Hepatocyte (in vitro differentiated cells): Measurements from ENCODE around the gene ZNF697. TPM values are rescaled to one million over a fixed set of nuclear protein-coding genes. Genes with fewer than 3 reads are reported as not detected.

Experiments used
- DNase-seq: peaks from one replicate; pipeline ENCODE4 v3.0.0-alpha.2; 2016; ENCODE audit warnings: low spot score
- H2AFZ ChIP-seq: fragments of 200-600 bp; sonication (generic); 2 replicates; pipeline ENCODE4 v1.6.0; 2016; ENCODE audit warnings: antibody characterized with exemption, mild to moderate bottlenecking
- H3K27ac ChIP-seq: fragments of 200-600 bp; sonication (generic); 2 replicates; pipeline ENCODE4 v1.5.1; 2016; ENCODE audit warnings: mild to moderate bottlenecking
- H3K27me3 ChIP-seq: fragments of 200-600 bp; sonication (generic); 2 replicates; pipeline ENCODE4 v1.6.1; 2016
- H3K36me3 ChIP-seq: fragments of 200-600 bp; sonication (generic); replicated peaks from 2 replicates; pipeline ENCODE4 v1.5.1; 2016; ENCODE audit warnings: low read depth; ENCODE audit not compliant: insufficient read depth
- H3K4me1 ChIP-seq: fragments of 200-600 bp; sonication (generic); 2 replicates; pipeline ENCODE4 v1.5.1; 2016; ENCODE audit warnings: mild to moderate bottlenecking, moderate library complexity; ENCODE audit not compliant: insufficient read depth
- H3K4me2 ChIP-seq: fragments of 200-600 bp; sonication (generic); 2 replicates; pipeline ENCODE4 v1.6.0; 2016
- H3K4me3 ChIP-seq: fragments of 200-600 bp; sonication (generic); 2 replicates; pipeline ENCODE4 v1.5.1; 2016; ENCODE audit warnings: mild to moderate bottlenecking
- H3K79me2 ChIP-seq: fragments of 200-600 bp; sonication (generic); 2 replicates; pipeline ENCODE4 v1.6.0; 2017; ENCODE audit warnings: mild to moderate bottlenecking
- H3K9me2 ChIP-seq: fragments of 200-600 bp; sonication (generic); replicated peaks from 2 replicates; pipeline ENCODE4 v1.6.0; 2017; ENCODE audit warnings: mild to moderate bottlenecking; ENCODE audit not compliant: insufficient read depth
- H3K9me3 ChIP-seq: fragments of 200-600 bp; sonication (generic); 2 replicates; pipeline ENCODE4 v1.5.1; 2016; ENCODE audit warnings: low read depth, mild to moderate bottlenecking
- H4K20me1 ChIP-seq: fragments of 200-600 bp; sonication (generic); 2 replicates; pipeline ENCODE4 v1.6.0; 2016; ENCODE audit warnings: mild to moderate bottlenecking; ENCODE audit not compliant: insufficient read depth, poor library complexity, severe bottlenecking
- CTCF ChIP-seq: fragments of 200-600 bp; sonication (generic); IDR thresholded peaks from 2 replicates; pipeline ENCODE4 v1.5.1; 2016; ENCODE audit warnings: antibody characterized with exemption, mild to moderate bottlenecking; ENCODE audit not compliant: poor library complexity
- EZH2 ChIP-seq: fragments of 200-600 bp; sonication (generic); IDR thresholded peaks from 2 replicates; pipeline ENCODE4 v1.6.1; 2016; ENCODE audit warnings: antibody characterized with exemption, mild to moderate bottlenecking, borderline replicate concordance
- EZH2phosphoT487 ChIP-seq: fragments of 200-600 bp; sonication (generic); IDR thresholded peaks from one replicate; pipeline ENCODE4 v1.6.1; 2018; ENCODE audit warnings: antibody characterized with exemption, mild to moderate bottlenecking, low read depth, moderate library complexity; ENCODE audit not compliant: unreplicated experiment, severe bottlenecking
- WGBS: methylation state at CpG from one replicate; pipeline ENCODE4 v1.1.6; 2016; ENCODE audit warnings: low lambda C conversion rate; ENCODE audit errors: missing lambda C conversion rate; 5-methylcytosine and 5-hydroxymethylcytosine counted together
- polyA plus RNA-seq: library from polyadenylated mRNA; unstranded; fragments of >200 nt; fragmentation: Nextera tagmentation; extraction: Ambion mirVana; gene quantifications from 2 replicates; pipeline ENCODE4 v1.2.1, GENCODE V29; 2016
- total RNA-seq: library from RNA; depleted of rRNA; stranded (reverse); fragments of >200 nt; gene quantifications from 2 replicates; pipeline ENCODE4 v1.2.3, GENCODE V29; 2014

ZNF697 gene
- total and polyA plus RNA-seq, 2 experiments from 2014 or later = 0.58 to 7.5 TPM

- Histone ChIP-seq H3K27ac (peak overlapping the region; percentile 36), H2AFZ (peak overlapping the region; percentile 90), H3K27me3 (no peaks in the 10 kb centered on the region), H3K9me2 (no peaks in the 10 kb centered on the region), H3K4me2 (peak overlapping the region; percentile 79), H4K20me1 (no peaks in the 10 kb centered on the region), H3K4me3 (peak overlapping the region; percentile 28), H3K79me2 (no peaks in the 10 kb centered on the region), H3K36me3 (no peaks in the 10 kb centered on the region), H3K4me1 (peaks cover 8% of the 10 kb centered on the region), H3K9me3 (no peaks in the 10 kb centered on the region)
- DNase-seq = no peak
- no peak for TF ChIP-seq CTCF
- no peak for TF ChIP-seq EZH2
- TF ChIP-seq EZH2phosphoT487 = no peak
- WGBS = 69% methylated on average over 6 of the region's 6 CpGs
Observed at GRCh38 chr1:119674835-119675289, 26.8 kb upstream of the ZNF697 start.

DNA sequence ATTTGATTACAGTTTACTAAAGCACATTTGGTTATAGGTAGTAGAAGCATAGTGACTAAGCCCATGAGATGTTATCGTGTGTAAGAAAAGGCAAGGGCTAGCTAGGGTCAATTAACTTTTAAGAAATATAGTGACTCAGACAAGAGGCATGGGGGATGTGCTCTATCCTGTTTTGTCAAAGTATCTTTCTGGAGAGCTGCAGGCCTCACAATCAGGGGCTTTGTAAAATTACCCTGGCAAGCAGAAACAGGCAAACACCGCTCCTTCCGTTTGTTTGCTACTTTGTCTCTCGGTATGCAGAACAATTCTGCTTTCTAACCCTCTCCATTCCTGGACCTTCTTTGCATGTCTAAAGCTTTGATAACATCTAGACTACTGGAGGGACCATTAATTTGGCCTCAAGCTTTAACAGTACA lies 26.1 kb upstream of the ZNF697 start:
- no peak for DNase-seq
- Histone ChIP-seq H3K79me2 (no peaks in the 10 kb centered on the region), H3K4me1 (peaks cover 8% of the 10 kb centered on the region), H3K9me3 (no peaks in the 10 kb centered on the region), H3K9me2 (no peaks in the 10 kb centered on the region), H3K27me3 (no peaks in the 10 kb centered on the region), H3K27ac (peak overlapping the region; percentile 33), H3K36me3 (no peaks in the 10 kb centered on the region), H3K4me2 (no peak overlapping the region), H2AFZ (no peak overlapping the region), H3K4me3 (no peak overlapping the region), H4K20me1 (no peaks in the 10 kb centered on the region)
- no peak for TF ChIP-seq CTCF
- TF ChIP-seq EZH2 = no peak
- no peak for TF ChIP-seq EZH2phosphoT487
- WGBS = 35% methylated on average over 4 of the region's 4 CpGs

- H2AFZ ChIP-seq = no peak overlapping the region
- H3K27ac ChIP-seq = peak overlapping the region; percentile 33
Observed at GRCh38 chr1:119673171-119673940, 25.3 kb upstream of the ZNF697 start.

More at GRCh38 chr1:119673171-119673940, 25.3 kb upstream of the ZNF697 start:
- Histone ChIP-seq H3K4me1 (peaks cover 8% of the 10 kb centered on the region), H3K36me3 (no peaks in the 10 kb centered on the region), H3K27me3 (no peaks in the 10 kb centered on the region), H3K4me2 (no peak overlapping the region), H4K20me1 (no peaks in the 10 kb centered on the region), H3K4me3 (no peak overlapping the region), H3K9me3 (no peaks in the 10 kb centered on the region), H3K9me2 (no peaks in the 10 kb centered on the region), H3K79me2 (no peaks in the 10 kb centered on the region)
- WGBS = 88% methylated on average over 4 of the region's 4 CpGs
- no peak for TF ChIP-seq EZH2
- no peak for TF ChIP-seq EZH2phosphoT487
- no peak for TF ChIP-seq CTCF
- no peak for DNase-seq
